22Rv1 (cell line): Measurements from ENCODE around the gene KDM2A.
"Not testable (repeated sequence)": the region's sequence is repeated elsewhere in the genome, so short reads cannot be mapped to it uniquely, and the experiment has no call there.

Experiments
- H3K27ac ChIP-seq: fragments of 450-650 bp; 2 replicates; pipeline ENCODE4 v1.5.1; 2017
- CTCF ChIP-seq: fragments of 450-650 bp; IDR thresholded peaks from 2 replicates; pipeline ENCODE4 v1.5.1; 2017; ENCODE audit warnings: mild to moderate bottlenecking
- ZFX ChIP-seq: fragments of 450-650 bp; IDR thresholded peaks from 2 replicates; pipeline ENCODE4 v1.6.1; 2017; ENCODE audit warnings: antibody characterized with exemption, borderline replicate concordance

KDM2A gene

GRCh38 chr11:67199751-67200150 is 80.7 kb downstream of the KDM2A start:
- TF ChIP-seq CTCF (no peak), ZFX (no peak)
- 0 out of 2 replicates have a peak overlapping the region, but pooled peaks have one; percentile 22 for H3K27ac ChIP-seq

DNA sequence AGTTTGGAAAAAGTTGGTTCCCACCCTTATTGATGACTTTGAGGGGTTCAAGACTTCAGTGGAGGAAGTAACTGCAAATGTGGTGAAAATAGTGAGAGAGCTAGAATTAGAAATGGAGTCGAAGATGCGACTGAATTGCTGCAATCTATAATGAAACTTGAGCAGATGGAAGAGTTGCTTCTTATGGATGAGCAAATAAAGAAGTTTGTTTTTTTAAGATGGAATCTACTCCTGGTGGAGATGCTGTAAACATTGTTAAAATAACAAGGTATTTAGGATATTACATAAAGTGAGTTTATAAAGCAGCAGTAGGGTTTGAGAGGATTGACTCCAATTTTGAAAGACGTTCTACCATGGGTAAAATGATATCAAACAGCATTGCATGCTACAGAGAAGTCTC is 83.0 kb downstream of the KDM2A start:
- TF ChIP-seq ZFX (no peak), CTCF (no peak)
- H3K27ac ChIP-seq: peak overlapping the region; percentile 56

DNA sequence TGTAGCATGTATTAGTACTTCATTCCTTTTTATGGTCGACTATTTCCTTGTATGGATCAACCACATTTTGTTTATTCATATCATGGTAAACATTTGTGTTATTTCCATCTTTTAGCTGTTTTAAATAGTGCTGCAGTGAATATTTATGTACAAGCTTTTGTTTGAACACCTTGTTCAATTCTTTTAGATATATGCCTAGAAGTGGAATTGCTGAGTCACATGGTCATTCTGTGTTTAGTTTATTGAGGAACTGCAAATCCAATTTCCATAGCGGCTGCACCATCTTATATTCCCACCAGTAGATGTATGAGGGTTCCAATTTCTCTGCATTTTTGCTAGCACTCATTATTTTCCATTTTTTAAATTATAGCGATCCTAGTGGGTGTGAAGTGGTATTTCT is 85.8 kb downstream of the KDM2A start:
- TF ChIP-seq ZFX: no peak
- TF ChIP-seq CTCF: no peak
- H3K27ac ChIP-seq: peak overlapping the region; percentile 26

GRCh38 chr11:67209222-67209621 is 90.2 kb downstream of the KDM2A start:
- H3K27ac ChIP-seq: not testable (repeated sequence)

- no peak overlapping the region for H3K27ac ChIP-seq
- no peak for TF ChIP-seq CTCF
- no peak for TF ChIP-seq ZFX
Observed at GRCh38 chr11:67211656-67212436, 92.8 kb downstream of the KDM2A start.

DNA sequence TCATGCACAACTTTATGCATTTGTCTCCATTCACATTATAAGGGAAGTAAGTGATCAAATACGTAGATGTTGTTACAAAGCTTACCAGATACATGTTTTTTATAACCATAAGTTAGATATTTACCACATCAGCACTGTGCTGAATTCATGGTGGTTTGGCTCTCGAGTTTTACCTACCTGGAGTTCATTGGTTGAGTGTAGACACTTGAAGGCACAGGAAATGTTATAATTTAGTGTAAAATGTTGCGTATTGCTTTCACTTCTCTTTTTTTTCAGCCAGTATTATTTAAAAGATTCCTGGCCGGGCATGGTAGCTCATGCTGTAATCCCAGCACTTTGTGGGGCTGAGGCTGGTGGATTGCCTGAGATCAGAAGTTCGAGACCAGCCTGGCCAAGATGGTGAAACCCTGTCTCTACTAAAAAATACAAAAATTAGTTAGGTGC is 94.1 kb downstream of the KDM2A start:
- TF ChIP-seq ZFX: no peak
- TF ChIP-seq CTCF: no peak
- no peak overlapping the region for H3K27ac ChIP-seq

DNA sequence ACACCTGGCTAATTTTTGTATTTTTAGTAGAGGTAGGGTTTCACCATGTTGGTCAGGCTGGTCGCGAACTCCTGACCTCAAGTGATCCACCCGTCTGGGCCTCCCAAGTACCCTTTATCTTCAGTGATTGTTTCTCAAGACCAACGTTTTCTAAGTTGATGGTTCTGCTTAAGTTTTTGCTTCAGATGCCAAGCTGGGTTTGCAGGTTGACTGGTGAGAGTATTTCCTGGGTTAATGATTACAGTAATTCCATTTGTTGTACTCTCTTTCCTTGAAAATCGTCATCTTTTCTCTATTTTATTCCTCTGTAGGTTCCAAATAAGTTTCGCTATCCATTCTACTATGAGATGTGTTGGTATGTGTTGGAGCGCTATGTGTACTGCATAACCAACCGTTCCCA is 108.7 kb downstream of the KDM2A start:
- H3K27ac ChIP-seq: no peak overlapping the region
- TF ChIP-seq ZFX (no peak), CTCF (no peak)

DNA sequence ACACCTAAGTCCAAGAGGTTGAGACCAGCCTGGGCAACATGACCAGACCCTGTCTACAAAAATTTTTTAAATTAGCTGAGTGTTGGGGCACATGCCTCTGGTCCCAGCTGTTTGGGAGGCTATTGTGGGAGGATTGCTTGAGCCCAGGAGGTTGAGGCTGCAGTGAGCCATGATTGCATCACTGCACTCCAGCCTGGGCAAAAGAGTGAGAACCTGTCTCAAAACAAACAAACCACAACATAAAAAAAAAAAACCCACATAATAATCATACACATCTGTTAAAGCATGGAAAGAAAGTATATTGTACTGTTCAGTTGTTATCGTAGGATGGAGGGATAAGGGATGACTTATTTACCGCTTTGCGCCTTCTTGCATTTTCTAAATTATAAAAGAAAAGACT is 111.3 kb downstream of the KDM2A start:
- TF ChIP-seq ZFX (no peak), CTCF (no peak)
- H3K27ac ChIP-seq: no peak overlapping the region
